Suppressor macrophage (primary cell): ENCODE results near the gene ACTG2.
A peak's percentile ranks its signal among the peaks of the same experiment; 100 is the strongest.
"Not testable (repeated sequence)": the region's sequence is repeated elsewhere in the genome, so short reads cannot be mapped to it uniquely, and the experiment has no call there.

Source experiments
- DNase-seq, 4 experiments: peaks; one replicate each; pipeline ENCODE4 v3.0.0-alpha.2; 2020 to 2022

The ACTG2 gene

DNA sequence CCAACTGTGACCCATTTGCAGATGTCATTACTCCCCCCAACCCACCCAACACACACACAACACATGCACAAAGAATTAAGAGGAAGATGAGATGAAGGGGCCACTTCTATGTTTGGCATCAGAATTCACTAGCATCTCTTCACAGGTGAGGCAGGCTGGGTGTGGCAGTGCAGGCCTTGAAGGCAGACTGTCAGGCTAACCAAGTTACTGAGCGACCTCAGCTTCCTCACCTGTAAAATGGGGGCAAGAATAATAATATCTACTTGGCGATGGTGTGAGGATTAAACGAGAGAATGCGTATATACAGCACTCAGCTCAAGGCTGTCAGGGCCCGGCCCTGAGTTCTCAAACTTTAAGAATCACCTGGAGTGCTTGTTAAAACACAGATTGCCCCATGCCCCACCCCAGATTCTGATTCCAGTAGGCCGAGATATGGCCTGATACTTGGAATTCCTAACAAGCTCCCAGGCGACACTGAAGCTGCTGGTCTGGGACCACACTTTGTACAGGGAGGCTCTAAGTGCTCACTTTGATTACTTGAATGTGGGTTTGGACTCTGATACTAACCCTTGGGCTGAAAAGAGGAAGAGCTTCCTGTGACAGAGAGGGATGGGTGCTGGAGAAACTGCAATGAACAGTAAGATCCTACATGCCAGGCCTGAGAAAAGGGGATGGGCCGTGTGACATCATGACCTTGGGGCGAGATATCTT is 1.1 kb downstream of the ACTG2 start:
- peak in 2 of 4 experiments; percentile 15 to 26 for DNase-seq

DNA sequence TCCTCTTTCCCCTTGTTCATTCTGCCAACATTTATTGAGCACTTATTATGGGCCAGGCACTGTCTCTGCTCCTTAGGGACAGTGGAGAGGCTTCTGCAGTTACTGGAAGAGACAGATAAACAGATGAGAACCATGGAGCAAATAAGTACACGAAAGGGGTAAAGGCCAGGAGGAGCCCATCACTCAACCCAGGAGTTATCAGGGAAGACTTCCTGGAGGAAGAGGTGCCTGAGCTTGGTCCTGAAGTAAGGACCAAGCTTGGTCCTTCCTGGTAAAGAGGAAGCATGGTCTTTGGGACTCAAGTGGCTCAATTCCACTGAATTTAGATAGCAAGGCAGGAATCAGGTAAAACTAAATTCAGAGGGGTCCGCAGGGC is 1.7 kb downstream of the ACTG2 start:
- DNase-seq = no peak

DNA sequence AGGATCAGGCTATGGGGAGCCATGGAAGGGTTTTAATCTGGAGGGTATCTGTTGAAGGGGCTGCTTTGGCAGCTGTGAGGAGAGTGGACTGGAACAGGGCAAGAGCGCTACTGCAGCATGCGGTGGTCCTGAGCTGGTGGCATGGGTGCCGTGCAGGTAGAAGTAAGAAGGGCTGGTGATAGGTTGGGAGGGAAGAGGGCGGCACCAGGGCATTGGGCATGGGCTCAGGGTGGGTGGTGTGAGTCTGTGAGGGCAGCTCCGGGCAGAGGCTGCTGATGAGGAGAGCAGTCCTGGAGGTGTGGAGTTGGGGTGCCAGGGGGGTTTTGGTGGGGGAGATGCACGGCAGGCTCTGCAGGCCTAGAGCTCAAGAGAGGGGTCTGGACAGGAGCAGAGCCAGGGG is 2.1 kb downstream of the ACTG2 start:
- DNase-seq = no peak

DNA sequence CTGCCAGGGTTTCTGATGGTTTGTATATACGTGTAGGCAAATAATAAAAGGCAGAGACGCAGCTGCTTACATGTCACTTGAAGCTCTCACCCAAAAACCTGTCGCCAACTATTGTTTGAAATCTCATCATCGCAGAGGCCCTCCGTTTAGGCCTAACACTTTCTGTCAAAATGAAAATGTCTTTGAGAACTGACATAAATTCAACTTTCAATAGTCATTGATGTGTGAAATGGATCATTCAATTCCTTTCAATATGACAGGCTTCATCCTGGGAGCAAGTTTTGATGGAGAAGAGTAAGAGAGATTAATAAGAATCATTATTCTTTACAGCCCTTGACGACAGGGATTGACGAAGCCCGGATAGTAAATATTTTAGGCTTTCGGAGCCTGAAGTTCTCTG is 2.7 kb downstream of the ACTG2 start:
- no peak for DNase-seq

DNA sequence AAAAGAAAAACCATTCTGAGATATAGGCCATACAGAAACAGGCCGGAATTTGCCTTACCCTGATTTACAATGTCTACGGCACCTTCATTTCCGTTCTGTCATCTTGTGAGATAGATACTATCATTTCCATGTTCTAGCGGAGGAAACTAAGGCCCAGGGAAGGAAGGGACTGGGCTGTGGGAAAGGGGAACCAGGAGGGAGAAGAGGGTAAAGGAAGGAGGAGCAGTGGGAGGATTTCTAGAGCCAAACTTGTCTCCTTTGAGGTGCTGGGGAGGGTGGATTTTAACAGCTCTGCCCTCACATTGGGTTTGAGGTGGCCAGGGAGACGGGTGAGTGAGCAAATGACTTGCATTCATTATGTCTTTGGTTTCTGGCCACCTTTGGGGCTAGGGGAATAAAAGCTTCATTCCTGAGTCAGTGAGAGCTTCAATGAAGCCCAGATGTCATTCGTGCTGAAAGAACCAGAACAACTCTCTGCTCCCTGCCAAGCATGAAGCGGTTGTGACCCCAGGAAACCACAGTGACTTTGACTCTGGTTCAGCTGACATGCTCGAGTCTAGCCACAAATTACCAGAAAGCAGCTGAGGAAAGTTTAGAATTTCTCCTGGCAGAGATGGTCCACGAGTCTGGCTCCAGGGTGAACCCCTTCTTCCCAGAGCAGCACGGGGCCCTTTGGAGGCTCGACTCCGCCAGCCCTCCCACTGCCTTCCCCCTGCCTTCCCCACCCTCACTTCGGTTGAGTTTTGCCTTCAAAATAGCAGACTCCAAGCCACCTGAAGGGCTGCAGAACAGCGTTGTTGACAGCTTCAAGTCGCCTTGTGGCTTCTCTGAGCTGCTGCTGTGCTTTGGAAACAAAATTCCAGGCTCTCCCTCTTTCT is 3.8 kb downstream of the ACTG2 start:
- DNase-seq = peak; percentile 18 to 40 (median 34)

DNA sequence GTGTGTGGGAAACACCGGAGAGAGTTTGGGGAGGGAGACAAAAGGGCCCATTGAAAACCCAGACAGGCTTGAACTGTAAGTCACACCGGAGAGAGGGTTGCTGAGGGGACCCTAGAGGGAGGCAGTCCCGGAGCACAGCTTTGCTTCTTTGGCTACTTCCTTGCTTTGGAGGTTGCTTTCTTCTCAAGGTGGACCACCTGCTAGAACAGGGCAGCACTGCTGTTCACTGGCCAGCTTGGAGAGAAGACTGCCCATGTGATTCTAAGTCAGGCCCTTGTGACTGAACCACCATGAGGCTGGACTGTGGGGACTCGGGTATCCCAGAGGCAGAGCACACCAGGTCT is 4.4 kb downstream of the ACTG2 start:
- no peak for DNase-seq

DNA sequence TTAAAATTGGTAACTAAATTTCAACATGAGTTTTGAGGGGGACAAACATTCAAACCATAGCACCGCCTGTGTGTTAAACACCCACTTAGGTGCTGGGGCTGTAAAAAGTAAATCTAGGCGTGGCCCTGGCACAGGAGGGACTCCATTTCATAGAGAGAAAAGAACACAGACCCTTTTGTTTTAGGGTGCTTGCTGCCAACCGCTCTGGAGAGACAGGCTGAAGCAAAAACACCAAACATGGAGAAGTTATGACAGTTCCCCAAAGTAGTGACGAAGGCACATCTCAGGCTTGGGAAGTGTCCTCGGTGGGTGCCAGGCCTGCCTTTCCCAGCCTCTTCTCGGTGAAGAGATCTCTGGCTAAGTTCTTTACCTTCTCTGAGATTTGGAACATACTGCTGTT is 5.1 kb downstream of the ACTG2 start:
- DNase-seq = peak in 1 of 4 experiments; percentile 20

DNA sequence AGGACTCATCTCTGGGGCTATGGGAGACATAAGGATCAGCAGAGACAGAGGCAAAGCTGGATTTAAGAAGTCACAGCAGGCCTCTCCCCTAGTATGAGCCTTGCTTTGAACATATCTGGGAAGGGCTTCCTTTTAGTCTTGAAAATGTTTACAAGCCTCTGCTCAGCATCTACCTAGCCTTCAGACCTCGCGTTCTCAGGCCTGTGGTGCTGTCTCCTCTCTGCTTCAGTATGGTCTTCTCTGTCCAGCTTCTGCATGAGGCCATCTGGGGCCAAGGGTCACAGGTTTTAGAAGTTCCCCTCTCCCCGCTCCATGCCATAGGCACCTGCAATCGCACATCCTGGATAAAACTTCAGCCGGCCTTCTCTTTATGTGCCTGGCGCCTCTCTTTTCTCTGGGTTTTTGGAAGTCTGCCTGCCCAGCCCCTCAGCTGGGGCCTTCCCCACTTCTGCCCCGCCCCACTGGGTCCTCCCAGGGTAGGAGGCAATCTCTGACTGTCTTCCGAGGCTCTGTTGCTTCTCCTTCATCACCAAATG is 7.1 kb downstream of the ACTG2 start:
- no peak for DNase-seq

DNA sequence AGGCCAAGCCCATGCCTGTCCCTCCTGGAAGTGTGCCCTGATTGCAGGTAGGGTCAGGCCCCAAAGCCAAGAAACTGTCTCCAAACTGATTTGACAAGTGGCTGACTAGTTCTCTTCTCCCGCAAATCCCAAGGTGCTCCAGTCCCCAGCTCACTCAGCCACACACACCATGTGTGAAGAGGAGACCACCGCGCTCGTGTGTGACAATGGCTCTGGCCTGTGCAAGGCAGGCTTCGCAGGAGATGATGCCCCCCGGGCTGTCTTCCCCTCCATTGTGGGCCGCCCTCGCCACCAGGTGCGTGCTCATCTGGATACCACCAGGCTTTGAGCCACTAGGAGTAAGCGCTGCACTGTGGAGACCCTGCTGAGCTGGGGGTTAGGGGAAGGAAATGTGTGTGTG is 8.3 kb downstream of the ACTG2 start:
- no peak for DNase-seq

DNA sequence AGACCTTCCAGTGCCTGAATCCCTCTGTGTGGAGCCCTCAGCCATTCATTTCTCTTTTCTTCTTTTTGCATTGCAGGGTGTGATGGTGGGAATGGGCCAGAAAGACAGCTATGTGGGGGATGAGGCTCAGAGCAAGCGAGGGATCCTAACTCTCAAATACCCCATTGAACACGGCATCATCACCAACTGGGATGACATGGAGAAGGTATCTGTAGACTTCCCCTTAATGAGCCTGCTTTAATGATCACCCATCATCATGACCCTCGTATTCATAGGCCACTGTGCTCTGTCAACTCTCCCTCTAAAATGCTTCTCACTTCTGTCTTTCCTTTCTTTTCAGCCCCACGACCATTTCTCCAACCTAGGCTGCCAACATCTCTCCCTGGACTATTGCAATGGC is 9.5 kb downstream of the ACTG2 start:
- no peak for DNase-seq

DNA sequence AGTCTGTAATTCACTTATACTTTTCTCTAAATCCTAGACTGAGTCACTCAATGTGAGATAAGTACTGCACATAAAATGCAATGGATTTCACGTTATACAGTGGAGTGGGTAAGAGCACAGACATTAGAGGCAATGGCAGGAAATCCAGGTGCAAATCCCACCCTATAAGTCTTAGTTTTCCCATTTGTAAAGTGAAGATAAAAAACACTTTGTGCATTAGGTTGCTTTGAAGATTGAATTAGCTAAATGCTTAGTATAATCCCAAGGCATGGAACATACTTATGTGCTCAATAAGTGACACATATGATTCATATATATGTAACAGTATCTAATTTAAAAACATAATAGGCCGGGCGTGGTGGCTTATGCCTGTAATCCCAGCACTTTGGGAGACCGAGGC is 10.5 kb downstream of the ACTG2 start:
- DNase-seq = no peak

DNA sequence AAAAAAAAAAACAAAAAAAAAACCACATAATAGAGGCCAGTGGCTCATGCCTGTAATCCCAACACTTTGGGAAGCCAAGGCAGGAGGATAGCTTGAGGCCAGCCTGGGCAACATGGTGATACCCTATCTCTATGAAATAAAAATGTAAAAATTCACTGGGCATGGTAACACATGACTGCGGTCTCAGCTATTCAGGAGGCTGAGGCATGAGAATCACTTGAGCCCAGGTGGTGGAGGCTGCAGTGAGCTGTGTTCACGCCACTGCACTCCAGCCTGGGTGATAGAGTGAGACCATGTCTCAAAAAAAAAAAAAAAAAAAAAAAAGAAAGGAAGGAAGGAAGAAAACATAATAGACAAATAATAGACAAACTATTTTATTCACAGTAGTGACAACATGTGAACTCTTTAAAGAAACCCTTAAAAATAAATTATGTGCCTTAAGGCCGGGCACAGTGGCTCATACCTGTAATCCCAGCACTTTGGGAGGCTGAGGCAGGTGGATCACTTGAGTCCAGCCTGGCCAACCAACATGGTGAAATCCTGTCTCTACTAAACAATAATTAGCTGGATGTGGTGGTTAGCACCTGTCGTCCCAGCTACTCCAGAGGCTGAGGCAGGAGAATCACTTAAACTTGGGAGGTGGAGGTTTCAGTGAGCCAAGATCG is 11.3 kb downstream of the ACTG2 start:
- not testable (repeated sequence) for DNase-seq

DNA sequence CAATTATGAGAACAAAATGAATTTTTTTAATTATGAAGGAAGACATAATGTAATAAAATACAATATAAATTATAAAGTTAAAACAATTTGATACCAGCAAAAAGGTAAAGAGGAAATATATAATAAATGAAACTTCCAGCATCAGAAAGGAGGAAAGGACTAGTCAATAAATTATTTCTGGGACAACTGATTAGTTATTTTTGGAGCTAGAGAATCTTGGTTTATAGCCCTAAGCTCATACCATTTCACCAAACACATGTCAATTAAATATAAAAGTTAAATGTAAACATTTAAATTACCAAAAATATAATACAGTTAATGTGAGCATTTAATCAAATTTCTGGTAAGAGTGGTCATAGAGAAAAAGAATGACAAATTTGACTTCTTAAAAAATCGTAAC is 12.1 kb downstream of the ACTG2 start:
- no peak for DNase-seq

DNA sequence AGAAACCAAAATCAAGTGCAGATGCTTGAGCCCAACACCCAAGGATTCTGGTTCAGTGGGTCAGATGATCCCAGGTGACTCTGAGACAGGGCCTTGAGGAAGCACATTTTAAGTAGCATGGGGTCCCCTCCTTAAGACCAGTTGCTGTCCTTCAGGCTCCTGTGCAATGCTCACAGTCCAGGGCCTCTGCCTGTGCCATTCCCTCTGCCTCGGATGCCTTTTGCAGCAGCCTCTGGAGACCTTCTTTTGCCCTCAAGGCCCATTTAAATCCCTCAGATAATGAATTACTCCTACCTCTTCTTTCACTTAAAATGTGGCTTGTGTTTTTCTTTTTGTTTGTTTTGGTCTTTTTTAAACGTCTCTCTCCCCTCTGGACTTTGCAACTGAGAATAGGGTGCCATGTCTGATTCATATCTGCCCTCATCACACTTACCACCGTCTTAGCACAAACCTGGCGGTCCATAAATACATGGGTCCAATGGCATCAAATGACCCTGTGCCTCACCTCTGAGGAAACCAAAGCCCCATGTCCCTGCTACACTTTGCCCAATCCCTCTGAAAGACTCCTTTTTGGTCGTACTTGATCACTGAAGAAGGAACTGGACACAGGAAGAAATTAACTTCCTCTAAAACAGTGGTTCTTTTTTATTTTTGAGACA is 14.2 kb downstream of the ACTG2 start:
- DNase-seq = peak in 2 of 4 experiments; percentile 35 to 54

DNA sequence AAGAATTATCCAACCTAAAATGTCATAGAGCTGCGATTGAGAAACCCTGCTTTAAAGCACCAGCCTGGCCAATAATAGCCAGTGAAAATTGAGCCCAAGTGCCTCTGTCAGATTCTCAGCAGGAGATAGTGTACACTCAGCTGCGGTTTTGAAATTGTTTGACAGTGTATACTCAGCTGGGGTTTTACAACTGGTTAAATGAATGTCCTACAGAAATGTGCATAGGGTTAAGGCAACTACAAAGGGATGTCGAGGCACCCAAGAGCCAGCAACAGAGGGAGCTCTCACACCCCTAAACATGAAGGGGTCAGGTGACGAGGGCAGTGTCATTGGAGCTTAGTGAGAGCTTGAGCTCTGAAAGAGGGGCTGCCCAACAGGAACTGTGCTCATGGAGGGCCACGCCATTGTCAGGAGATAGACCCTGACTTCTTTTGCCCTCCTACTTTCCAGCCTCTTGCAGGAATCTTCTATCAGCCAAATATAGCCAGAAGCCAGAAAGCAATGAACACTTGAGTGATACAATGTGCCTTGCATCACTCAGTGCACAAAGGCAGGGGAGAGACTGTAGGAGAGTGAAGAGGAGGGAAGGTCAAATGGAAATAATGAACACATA is 15.1 kb downstream of the ACTG2 start:
- peak in 2 of 4 experiments; percentile 23 to 36 for DNase-seq

DNA sequence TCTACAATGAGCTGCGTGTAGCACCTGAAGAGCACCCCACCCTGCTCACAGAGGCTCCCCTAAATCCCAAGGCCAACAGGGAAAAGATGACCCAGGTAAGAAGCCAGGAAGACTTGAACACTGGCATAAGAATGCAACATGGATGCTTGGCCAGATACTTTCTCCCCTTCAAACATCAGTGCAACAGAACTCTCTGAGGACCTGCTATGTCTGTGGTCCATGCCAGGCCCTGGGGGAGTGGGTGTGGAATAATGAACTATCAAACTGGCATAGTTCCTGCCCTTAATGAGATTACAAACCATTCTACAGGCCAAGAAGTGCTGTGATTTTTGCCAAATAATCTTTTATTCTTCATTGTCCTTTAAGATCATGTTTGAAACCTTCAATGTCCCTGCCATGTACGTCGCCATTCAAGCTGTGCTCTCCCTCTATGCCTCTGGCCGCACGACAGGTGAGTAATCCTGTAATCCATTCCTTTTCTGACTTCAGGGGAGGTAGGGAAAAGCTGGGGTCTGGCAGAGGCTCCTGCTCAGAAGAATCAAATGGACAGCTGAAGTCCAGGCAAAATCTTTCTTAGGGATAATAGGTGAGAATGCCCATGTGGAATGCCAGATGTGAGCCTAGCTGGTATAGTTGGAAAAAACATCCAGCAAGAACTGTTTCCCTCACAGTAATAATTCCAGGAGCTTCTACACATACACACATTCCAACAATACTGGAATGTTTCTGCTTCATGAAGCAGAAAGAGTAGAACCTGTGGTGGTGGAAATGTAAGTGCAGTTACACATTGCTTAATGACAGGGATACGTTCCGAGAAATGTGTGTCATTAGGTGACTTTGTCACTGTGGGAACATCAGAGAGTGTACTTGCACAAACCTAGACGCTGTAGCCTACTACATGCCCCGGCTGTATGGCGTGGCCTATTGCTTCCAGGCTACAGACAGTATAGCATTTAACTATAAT is 16.2 kb downstream of the ACTG2 start:
- no peak for DNase-seq

DNA sequence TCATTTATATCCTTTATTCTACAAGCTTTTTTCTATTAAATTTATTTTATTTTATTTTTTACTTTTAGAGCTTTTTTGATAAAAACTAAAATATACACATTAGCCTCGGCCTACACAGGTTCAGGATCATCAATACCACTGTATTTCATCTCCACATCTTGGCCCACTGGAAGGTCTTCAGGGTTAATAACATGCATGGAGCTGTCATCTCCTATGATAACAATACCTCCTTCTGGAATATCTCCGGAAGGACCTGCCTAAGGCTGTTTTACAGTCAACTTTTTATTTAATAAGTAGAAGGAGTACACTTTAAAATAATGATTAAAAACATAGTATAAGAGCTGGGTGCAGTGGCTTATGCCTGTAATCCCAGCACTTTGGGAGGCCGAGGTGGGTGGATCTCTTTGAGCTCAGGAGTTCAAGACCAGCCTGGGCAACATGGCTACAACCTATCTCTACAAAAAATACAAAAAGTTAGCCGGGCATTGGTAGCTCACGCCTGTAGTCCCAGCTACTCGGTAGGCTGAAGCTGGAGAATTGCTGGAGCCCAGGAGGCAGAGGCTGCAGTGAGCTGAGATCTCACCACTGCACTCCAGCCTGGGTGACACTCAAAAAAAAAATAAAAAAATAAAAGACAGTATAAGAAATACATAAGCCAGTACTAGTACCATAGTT is 18.2 kb downstream of the ACTG2 start:
- no peak for DNase-seq

DNA sequence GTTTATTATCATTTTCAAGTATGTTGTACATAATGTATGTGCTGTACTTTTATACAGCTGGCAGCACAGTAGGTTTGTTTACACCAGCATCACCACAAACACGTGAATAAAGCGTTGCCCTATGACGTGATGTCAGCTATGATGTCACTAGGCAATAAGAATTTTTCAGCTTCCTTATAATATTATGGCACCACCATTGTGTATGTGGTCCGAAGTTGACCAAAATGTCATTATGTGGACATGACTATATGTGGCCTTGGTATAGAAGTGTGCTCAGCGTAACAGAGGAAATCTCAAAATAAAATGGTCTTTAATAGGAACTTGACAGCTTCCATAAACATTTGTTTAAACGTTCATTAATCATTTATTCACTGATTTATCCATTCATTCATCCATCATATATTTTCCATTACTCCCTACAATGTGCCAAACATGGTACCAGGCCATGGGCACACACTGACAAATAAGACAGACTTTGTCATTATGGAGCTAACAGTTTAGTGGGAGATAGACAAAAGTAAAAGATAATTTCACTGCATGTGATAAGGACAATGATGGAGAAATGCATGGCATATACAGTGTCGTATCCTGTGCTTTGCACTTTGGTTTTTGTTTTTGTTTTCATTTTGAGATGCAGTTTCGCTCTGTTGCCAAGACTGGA is 18.9 kb downstream of the ACTG2 start:
- DNase-seq = no peak

DNA sequence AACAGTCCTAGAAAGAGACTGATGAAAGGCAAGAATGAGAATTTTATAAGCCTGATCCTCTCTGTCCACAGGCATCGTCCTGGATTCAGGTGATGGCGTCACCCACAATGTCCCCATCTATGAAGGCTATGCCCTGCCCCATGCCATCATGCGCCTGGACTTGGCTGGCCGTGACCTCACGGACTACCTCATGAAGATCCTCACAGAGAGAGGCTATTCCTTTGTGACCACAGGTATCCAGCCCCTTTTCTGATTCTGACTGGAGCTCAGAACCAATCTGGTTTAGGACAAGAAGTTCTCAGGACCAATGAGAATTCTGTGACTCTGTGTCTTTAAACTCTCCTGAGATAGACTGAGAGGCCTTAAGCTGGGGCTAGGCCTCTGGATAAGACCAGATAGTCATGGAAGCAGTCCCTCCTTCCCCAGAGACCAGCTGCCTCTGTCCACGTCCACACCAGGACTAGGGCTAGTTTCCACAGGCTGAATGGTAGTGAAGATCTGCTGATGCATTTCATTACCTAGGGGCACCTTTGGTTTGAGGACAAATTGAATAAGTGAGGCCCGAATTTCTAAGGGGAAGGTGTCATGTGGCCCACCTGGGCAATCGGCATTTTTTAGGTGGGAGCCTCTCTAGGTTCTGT is 20.7 kb downstream of the ACTG2 start:
- DNase-seq = no peak
